ENCODE results near the gene STK40.

GRCh38 chr1:36326499-36326898, 59.2 kb downstream of the STK40 start:
- no peak for TF ChIP-seq CTCF (IDR thresholded peaks at IDR 0.05 in 4 of 5, conservative IDR thresholded peaks at IDR 0.05 in 1 of 5)
- no peak for TF ChIP-seq POLR2A (IDR thresholded peaks at IDR 0.05)
